Panc1 (cell line): ENCODE data around the gene CTF1. TPM values are rescaled to one million over a fixed set of nuclear protein-coding genes. Genes with fewer than 3 reads are reported as not detected.

ENCODE experiments used
- ATAC-seq: fragments of 200-7000 bp; cut with Tn5 transposase; 2 replicates; pipeline ENCODE4 v1.9.1; 2020; ENCODE audit warnings: mild to moderate bottlenecking, moderate library complexity
- BruUV-seq: library from RNA; stranded (reverse); fragments of 400-500 nt; replicated peaks from 2 replicates; lab custom pipeline; 2021; lab: Mats Ljungman, UMichigan
- CTCF ChIA-PET: fragments of 300-600 bp; sonication (Branson Sonifier 250); formaldehyde crosslinking; loops from one replicate; lab custom pipeline; 2022; ENCODE audit warnings: antibody characterized with exemption; lab: Charles Lee
- POLR2A ChIA-PET: fragments of 300-600 bp; sonication (Branson Sonifier 250); formaldehyde crosslinking; loops from one replicate; lab custom pipeline; 2022; ENCODE audit warnings: antibody characterized with exemption; lab: Charles Lee
- DNase-seq: peaks from one replicate; pipeline ENCODE4 v3.0.0-alpha.2; 2010; ENCODE audit warnings: low read depth, low spot score
- H3K27ac ChIP-seq: 2 replicates; pipeline ENCODE4 v1.5.1; 2011; ENCODE audit warnings: mild to moderate bottlenecking, low read length, inconsistent platforms
- H3K27me3 ChIP-seq: fragments of 200-500 bp; sonication (Bioruptor generic); 2 replicates; pipeline ENCODE4 v1.6.0; 2014; ENCODE audit warnings: low read length, inconsistent platforms; ENCODE audit not compliant: control insufficient read depth, insufficient read depth
- H3K36me3 ChIP-seq: fragments of 200-500 bp; sonication (Bioruptor generic); 2 replicates; pipeline ENCODE4 v1.5.1; 2014; ENCODE audit warnings: inconsistent platforms, mild to moderate bottlenecking, low read length, moderate library complexity; ENCODE audit not compliant: control insufficient read depth, insufficient read depth
- H3K4me1 ChIP-seq: 2 replicates; pipeline ENCODE4 v1.5.1; 2011; ENCODE audit warnings: inconsistent platforms, mild to moderate bottlenecking, low read length, moderate library complexity; ENCODE audit not compliant: control insufficient read depth, insufficient read depth
- H3K4me3 ChIP-seq, 2 experiments: 2 replicates each; pipeline ENCODE4 v1.5.1; 2011 to 2012; ENCODE audit warnings: low read depth in 2 of 2, low read length in 2 of 2, mild to moderate bottlenecking in 2 of 2, inconsistent platforms in 1 of 2, moderate library complexity in 1 of 2
- H3K9me3 ChIP-seq: fragments of 200-500 bp; sonication (Bioruptor generic); 2 replicates; pipeline ENCODE4 v1.5.1; 2014; ENCODE audit warnings: low read depth, mild to moderate bottlenecking, inconsistent platforms, low read length, moderate library complexity; ENCODE audit not compliant: control insufficient read depth, insufficient read depth
- POLR2AphosphoS5 ChIP-seq: IDR thresholded peaks from 2 replicates; pipeline ENCODE4 v1.6.1; 2012; ENCODE audit warnings: mild to moderate bottlenecking, low read depth, low read length, moderate library complexity
- SIN3A ChIP-seq: IDR thresholded peaks from 2 replicates; pipeline ENCODE4 v1.6.1; 2012; ENCODE audit warnings: low read depth, mild to moderate bottlenecking, low read length, moderate library complexity, borderline replicate concordance; ENCODE audit not compliant: insufficient read depth
- TCF7L2 ChIP-seq: IDR thresholded peaks from 2 replicates; pipeline ENCODE4 v1.6.1; 2011; ENCODE audit warnings: mild to moderate bottlenecking, low read depth, low read length, inconsistent platforms
- in situ Hi-C: cut with HindIII; loops from 2 replicates; pipeline ENCODE4 v1.10.0; 2016; ENCODE audit warnings: low sequenced_read_pairs, low pct_unique_long_range_greater_than_20kb
- intact Hi-C: fragments of 100-400 bp; cut with micrococcal nuclease; formaldehyde crosslinking; loops from one replicate; pipeline ENCODE4 v1.10.0; 2022; ENCODE audit not compliant: unreplicated experiment
- total RNA-seq: library from RNA; stranded (reverse); gene quantifications from one replicate; pipeline ENCODE4 v1.2.1, GENCODE V29; 2021; ENCODE audit not compliant: unreplicated experiment
- TF ChIP-seq, protein P1 (sequence below), 2 experiments: IDR thresholded peaks; 2 replicates each; pipeline ENCODE4 v1.6.1; 2011 to 2012; ENCODE audit warnings: low read depth in 2 of 2, control low read depth in 1 of 2, low read length in 1 of 2, mild to moderate bottlenecking in 1 of 2, moderate library complexity in 1 of 2; ENCODE audit not compliant: insufficient read depth in 1 of 2
- TF ChIP-seq, protein P2 (sequence below): fragments of 450-650 bp; IDR thresholded peaks from 2 replicates; pipeline ENCODE4 v1.5.1; 2017; ENCODE audit warnings: mild to moderate bottlenecking

CTF1 gene
- total RNA-seq, 1 experiment from 2014 or later: 2.9 TPM

DNA sequence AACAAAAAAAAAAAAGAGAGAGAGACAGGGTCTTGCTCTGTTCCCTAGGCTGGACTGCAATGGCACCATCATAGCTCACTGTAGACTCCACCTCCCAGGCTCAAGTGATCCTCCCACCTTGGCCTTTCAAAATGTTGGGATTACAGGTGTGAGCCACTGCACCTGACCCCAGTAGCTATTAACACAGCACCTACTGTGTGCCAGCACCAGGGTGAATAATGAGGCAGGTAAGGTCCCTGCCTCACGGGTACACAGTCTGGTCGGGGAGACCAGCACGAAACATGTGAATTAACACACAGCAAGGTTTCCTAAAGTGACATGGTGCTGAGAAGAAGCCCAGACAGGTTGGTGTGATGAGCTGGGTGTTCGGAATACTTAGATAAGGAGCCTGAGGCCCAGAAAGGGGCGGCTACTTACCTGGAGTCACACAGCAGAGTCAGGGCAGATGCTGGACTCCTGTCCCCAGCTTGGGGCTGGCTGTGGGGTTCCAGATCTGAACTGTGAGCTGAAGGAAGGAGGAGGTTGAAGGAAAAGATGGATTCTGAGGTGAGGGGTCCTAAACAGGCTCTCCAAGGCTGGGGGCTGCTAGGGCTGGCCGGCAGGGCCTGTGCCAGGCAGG is 16.5 kb downstream of the CTF1 start:
- ATAC-seq (no peak; the same call in 1 of the 2 replicates), DNase-seq (no peak)
- Histone ChIP-seq H3K4me3 (no peak overlapping the region), H3K9me3 (no peaks in the 10 kb centered on the region), H3K27ac (no peak overlapping the region), H3K36me3 (no peaks in the 10 kb centered on the region), H3K4me1 (no peaks in the 10 kb centered on the region), H3K27me3 (no peaks in the 10 kb centered on the region)
- no TSS peak for BruUV-seq
- ChIA-PET CTCF (no interaction called here), POLR2A (interaction anchor here (0.5 to 0.8 kb wide), 2 partner anchors 11 to 90 kb away, joined by 3 read pairs; no protein-coding TSS in a partner anchor)
- TF ChIP-seq POLR2AphosphoS5 (no peak), SIN3A (no peak), TCF7L2 (no peak)
- TF ChIP-seq, protein P1, sequence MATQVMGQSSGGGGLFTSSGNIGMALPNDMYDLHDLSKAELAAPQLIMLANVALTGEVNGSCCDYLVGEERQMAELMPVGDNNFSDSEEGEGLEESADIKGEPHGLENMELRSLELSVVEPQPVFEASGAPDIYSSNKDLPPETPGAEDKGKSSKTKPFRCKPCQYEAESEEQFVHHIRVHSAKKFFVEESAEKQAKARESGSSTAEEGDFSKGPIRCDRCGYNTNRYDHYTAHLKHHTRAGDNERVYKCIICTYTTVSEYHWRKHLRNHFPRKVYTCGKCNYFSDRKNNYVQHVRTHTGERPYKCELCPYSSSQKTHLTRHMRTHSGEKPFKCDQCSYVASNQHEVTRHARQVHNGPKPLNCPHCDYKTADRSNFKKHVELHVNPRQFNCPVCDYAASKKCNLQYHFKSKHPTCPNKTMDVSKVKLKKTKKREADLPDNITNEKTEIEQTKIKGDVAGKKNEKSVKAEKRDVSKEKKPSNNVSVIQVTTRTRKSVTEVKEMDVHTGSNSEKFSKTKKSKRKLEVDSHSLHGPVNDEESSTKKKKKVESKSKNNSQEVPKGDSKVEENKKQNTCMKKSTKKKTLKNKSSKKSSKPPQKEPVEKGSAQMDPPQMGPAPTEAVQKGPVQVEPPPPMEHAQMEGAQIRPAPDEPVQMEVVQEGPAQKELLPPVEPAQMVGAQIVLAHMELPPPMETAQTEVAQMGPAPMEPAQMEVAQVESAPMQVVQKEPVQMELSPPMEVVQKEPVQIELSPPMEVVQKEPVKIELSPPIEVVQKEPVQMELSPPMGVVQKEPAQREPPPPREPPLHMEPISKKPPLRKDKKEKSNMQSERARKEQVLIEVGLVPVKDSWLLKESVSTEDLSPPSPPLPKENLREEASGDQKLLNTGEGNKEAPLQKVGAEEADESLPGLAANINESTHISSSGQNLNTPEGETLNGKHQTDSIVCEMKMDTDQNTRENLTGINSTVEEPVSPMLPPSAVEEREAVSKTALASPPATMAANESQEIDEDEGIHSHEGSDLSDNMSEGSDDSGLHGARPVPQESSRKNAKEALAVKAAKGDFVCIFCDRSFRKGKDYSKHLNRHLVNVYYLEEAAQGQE (IDR thresholded peaks at IDR 0.05; ENCODE audit: insufficient read depth in 1 of 2, low read depth in 2 of 2, low read length in 1 of 2): no peak
- TF ChIP-seq, protein P2, sequence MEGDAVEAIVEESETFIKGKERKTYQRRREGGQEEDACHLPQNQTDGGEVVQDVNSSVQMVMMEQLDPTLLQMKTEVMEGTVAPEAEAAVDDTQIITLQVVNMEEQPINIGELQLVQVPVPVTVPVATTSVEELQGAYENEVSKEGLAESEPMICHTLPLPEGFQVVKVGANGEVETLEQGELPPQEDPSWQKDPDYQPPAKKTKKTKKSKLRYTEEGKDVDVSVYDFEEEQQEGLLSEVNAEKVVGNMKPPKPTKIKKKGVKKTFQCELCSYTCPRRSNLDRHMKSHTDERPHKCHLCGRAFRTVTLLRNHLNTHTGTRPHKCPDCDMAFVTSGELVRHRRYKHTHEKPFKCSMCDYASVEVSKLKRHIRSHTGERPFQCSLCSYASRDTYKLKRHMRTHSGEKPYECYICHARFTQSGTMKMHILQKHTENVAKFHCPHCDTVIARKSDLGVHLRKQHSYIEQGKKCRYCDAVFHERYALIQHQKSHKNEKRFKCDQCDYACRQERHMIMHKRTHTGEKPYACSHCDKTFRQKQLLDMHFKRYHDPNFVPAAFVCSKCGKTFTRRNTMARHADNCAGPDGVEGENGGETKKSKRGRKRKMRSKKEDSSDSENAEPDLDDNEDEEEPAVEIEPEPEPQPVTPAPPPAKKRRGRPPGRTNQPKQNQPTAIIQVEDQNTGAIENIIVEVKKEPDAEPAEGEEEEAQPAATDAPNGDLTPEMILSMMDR: no peak
- in situ Hi-C loops (no loop called here), intact Hi-C loops (no loop called here)

- Histone ChIP-seq H3K36me3 (no peaks in the 10 kb centered on the region), H3K27me3 (no peaks in the 10 kb centered on the region), H3K4me1 (no peaks in the 10 kb centered on the region), H3K9me3 (no peaks in the 10 kb centered on the region), H3K27ac (no peak overlapping the region), H3K4me3 (no peak overlapping the region)
- DNase-seq (no peak), ATAC-seq (no peak)
- ChIA-PET CTCF (no interaction called here), POLR2A (no interaction called here)
- intact Hi-C loops: no loop called here
- in situ Hi-C loops: no loop called here
- TF ChIP-seq, protein P1 (IDR thresholded peaks at IDR 0.05; ENCODE audit: insufficient read depth in 1 of 2, low read depth in 2 of 2, low read length in 1 of 2): no peak
- TF ChIP-seq TCF7L2 (no peak), POLR2AphosphoS5 (no peak)
- no TSS peak for BruUV-seq
These were observed 18.4 kb downstream of the CTF1 start for GRCh38 chr16:30914830-30915229.
